Astrocyte (in vitro differentiated cells and primary cell): ENCODE data around the gene HBS1L. TPM values are rescaled to one million over a fixed set of nuclear protein-coding genes. Genes with fewer than 3 reads are reported as not detected.

Experiments used
- DNase-seq: peaks from one replicate; pipeline ENCODE4 v3.0.0-alpha.2; 2010; ENCODE audit warnings: low read depth
- FAIRE-seq: peaks from 2 replicates; lab custom pipeline; 2011; peaks lifted over from hg19 to GRCh38; lab: Jason Lieb, UNC
- H2AFZ ChIP-seq: 2 replicates; pipeline ENCODE4 v1.6.0; 2012; ENCODE audit warnings: low read depth, low read length, inconsistent platforms
- H3K27ac ChIP-seq: 2 replicates; pipeline ENCODE4 v1.5.1; 2011; ENCODE audit warnings: low read depth, low read length, inconsistent platforms
- H3K27me3 ChIP-seq: 2 replicates; pipeline ENCODE4 v1.6.0; 2011; ENCODE audit warnings: low read length, inconsistent platforms; ENCODE audit not compliant: insufficient read depth
- H3K36me3 ChIP-seq: 2 replicates; pipeline ENCODE4 v1.5.1; 2011; ENCODE audit warnings: low read length, inconsistent platforms; ENCODE audit not compliant: insufficient read depth
- H3K4me1 ChIP-seq: 2 replicates; pipeline ENCODE4 v1.5.1; 2011; ENCODE audit warnings: low read length, inconsistent platforms; ENCODE audit not compliant: insufficient read depth
- H3K4me2 ChIP-seq: 2 replicates; pipeline ENCODE4 v1.6.0; 2012; ENCODE audit warnings: low read length, inconsistent platforms
- H3K4me3 ChIP-seq: 2 replicates; pipeline ENCODE4 v1.5.1; 2011; ENCODE audit warnings: low read depth, mild to moderate bottlenecking, low read length, inconsistent platforms; ENCODE audit not compliant: insufficient read depth
- H3K79me2 ChIP-seq: 2 replicates; pipeline ENCODE4 v1.6.0; 2012; ENCODE audit warnings: mild to moderate bottlenecking, low read length, inconsistent platforms; ENCODE audit not compliant: insufficient read depth
- H3K9ac ChIP-seq: 2 replicates; pipeline ENCODE4 v1.6.0; 2012; ENCODE audit warnings: mild to moderate bottlenecking, low read length, inconsistent platforms
- H3K9me3 ChIP-seq: 2 replicates; pipeline ENCODE4 v1.5.1; 2012; ENCODE audit warnings: low read depth, mild to moderate bottlenecking, low read length, inconsistent platforms; ENCODE audit not compliant: insufficient read depth
- H4K20me1 ChIP-seq: 2 replicates; pipeline ENCODE4 v1.6.0; 2012; ENCODE audit warnings: low read length, inconsistent platforms; ENCODE audit not compliant: insufficient read depth
- H3K27ac Mint-ChIP-seq: one replicate; pipeline ENCODE4 v1.8.0; 2021; ENCODE audit warnings: mild to moderate bottlenecking, mixed read lengths; ENCODE audit not compliant: unreplicated experiment
- H3K27me3 Mint-ChIP-seq: one replicate; pipeline ENCODE4 v1.8.0; 2021; ENCODE audit warnings: low read depth, mixed read lengths; ENCODE audit not compliant: unreplicated experiment
- H3K36me3 Mint-ChIP-seq: one replicate; pipeline ENCODE4 v1.8.0; 2021; ENCODE audit warnings: low read depth, mixed read lengths; ENCODE audit not compliant: unreplicated experiment
- H3K4me1 Mint-ChIP-seq: one replicate; pipeline ENCODE4 v1.8.0; 2021; ENCODE audit warnings: low read depth, mixed read lengths; ENCODE audit not compliant: unreplicated experiment
- H3K4me3 Mint-ChIP-seq: one replicate; pipeline ENCODE4 v1.8.0; 2021; ENCODE audit warnings: mild to moderate bottlenecking, moderate library complexity, mixed read lengths; ENCODE audit not compliant: unreplicated experiment
- H3K9me3 Mint-ChIP-seq: one replicate; pipeline ENCODE4 v1.8.0; 2021; ENCODE audit warnings: mild to moderate bottlenecking, mixed read lengths; ENCODE audit not compliant: unreplicated experiment
- EZH2 ChIP-seq: IDR thresholded peaks from 2 replicates; pipeline ENCODE4 v1.6.1; 2012; ENCODE audit warnings: mild to moderate bottlenecking, low read length, inconsistent platforms; ENCODE audit not compliant: insufficient read depth
- total RNA-seq: library from RNA; stranded (reverse); gene quantifications from 2 replicates; pipeline ENCODE4 v1.2.1, GENCODE V29; 2021
- TF ChIP-seq, protein P1 (sequence below): IDR thresholded peaks from 2 replicates; pipeline ENCODE4 v1.5.1; 2011; ENCODE audit warnings: low read depth, mild to moderate bottlenecking, inconsistent platforms, low read length, moderate library complexity; ENCODE audit not compliant: insufficient read depth

The HBS1L gene
- total RNA-seq, 1 donor from 2014 or later, result 87.8 TPM

- H3K4me1 ChIP-seq, result no peaks in the 10 kb centered on the region
- H3K4me3 Mint-ChIP-seq, result no peak overlapping the region
- no peaks in the 10 kb centered on the region for H3K36me3 Mint-ChIP-seq
- TF ChIP-seq, protein P1, sequence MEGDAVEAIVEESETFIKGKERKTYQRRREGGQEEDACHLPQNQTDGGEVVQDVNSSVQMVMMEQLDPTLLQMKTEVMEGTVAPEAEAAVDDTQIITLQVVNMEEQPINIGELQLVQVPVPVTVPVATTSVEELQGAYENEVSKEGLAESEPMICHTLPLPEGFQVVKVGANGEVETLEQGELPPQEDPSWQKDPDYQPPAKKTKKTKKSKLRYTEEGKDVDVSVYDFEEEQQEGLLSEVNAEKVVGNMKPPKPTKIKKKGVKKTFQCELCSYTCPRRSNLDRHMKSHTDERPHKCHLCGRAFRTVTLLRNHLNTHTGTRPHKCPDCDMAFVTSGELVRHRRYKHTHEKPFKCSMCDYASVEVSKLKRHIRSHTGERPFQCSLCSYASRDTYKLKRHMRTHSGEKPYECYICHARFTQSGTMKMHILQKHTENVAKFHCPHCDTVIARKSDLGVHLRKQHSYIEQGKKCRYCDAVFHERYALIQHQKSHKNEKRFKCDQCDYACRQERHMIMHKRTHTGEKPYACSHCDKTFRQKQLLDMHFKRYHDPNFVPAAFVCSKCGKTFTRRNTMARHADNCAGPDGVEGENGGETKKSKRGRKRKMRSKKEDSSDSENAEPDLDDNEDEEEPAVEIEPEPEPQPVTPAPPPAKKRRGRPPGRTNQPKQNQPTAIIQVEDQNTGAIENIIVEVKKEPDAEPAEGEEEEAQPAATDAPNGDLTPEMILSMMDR, result no peak
- no peak for TF ChIP-seq EZH2
- H3K27me3 ChIP-seq, result no peaks in the 10 kb centered on the region
- H3K4me2 ChIP-seq, result no peak overlapping the region
- H3K27me3 Mint-ChIP-seq, result no peaks in the 10 kb centered on the region
- no peak overlapping the region for H3K9ac ChIP-seq
- H3K36me3 ChIP-seq, result no peaks in the 10 kb centered on the region
- DNase-seq, result no peak
- H3K27ac ChIP-seq, result no peak overlapping the region
- no peak overlapping the region for H2AFZ ChIP-seq
- no peaks in the 10 kb centered on the region for H3K4me1 Mint-ChIP-seq
- H4K20me1 ChIP-seq, result no peaks in the 10 kb centered on the region
- no peaks in the 10 kb centered on the region for H3K79me2 ChIP-seq
- peaks cover 2% of the 10 kb centered on the region for H3K9me3 Mint-ChIP-seq
- no peak overlapping the region for H3K27ac Mint-ChIP-seq
- no peak overlapping the region for H3K4me3 ChIP-seq
- no peaks in the 10 kb centered on the region for H3K9me3 ChIP-seq
- no peak for FAIRE-seq
Observed at GRCh38 chr6:135084916-135085269, 30.3 kb upstream of the HBS1L start.

DNA sequence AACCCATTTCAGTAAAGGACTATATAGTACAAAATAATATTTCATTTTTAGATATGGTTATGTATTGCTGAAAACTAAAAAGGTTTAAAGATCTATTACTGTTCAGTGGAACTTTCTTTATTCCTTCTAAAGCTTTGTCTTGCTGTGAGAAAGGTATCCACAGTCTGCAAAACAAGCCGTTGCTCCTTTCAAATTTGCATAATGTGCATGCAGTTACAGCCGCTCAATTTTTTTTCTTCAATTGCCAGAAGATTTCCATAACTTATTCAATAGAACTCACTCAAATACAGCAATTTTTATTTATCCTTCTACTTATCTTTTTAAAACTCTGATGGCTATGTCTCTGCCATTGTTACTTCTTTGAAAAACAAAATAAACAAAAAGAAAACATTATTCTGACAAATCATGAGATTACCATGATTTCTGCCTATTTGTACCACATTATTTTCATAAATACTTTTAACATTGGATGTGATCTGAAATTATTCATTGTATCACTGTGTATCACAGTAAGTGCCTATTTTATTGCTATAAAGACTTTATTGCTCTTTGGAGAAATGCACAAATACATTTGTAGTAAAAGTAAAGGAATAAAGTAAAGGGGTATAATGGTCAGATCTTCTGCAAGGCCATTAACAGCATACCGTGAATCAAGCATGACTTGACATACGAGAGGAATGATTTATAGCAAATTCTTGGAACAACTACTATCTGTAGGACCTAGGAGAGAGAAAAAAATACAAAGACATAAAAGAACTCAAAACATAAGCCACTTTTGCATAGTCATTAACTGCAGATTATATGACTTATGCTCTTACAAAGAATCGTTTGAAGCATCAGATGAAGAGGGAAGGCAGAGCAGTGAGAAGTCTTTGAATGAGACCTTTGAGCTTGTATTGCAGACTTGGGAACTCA, 29.6 kb upstream of the HBS1L start:
- FAIRE-seq (no peak), DNase-seq (no peak)
- Histone ChIP-seq H3K79me2 (no peaks in the 10 kb centered on the region), H4K20me1 (no peaks in the 10 kb centered on the region), H3K9me3 (no peaks in the 10 kb centered on the region), H3K27ac (no peak overlapping the region), H3K36me3 (no peaks in the 10 kb centered on the region), H3K9ac (no peak overlapping the region), H3K27me3 (no peaks in the 10 kb centered on the region), H3K4me3 (no peak overlapping the region), H3K4me1 (no peaks in the 10 kb centered on the region), H2AFZ (no peak overlapping the region), H3K4me2 (no peak overlapping the region)
- Mint-ChIP-seq H3K27me3 (no peaks in the 10 kb centered on the region), H3K4me3 (no peak overlapping the region), H3K36me3 (no peaks in the 10 kb centered on the region), H3K9me3 (peaks cover 2% of the 10 kb centered on the region), H3K4me1 (no peaks in the 10 kb centered on the region), H3K27ac (no peak overlapping the region)
- TF ChIP-seq EZH2, result no peak
- TF ChIP-seq, protein P1, result no peak

GRCh38 chr6:135081966-135082365, 27.3 kb upstream of the HBS1L start:
- TF ChIP-seq, protein P1, result no peak
- no peak for TF ChIP-seq EZH2
- Mint-ChIP-seq H3K27ac (no peak overlapping the region), H3K4me1 (no peaks in the 10 kb centered on the region), H3K9me3 (peaks cover 2% of the 10 kb centered on the region), H3K36me3 (no peaks in the 10 kb centered on the region), H3K27me3 (no peaks in the 10 kb centered on the region), H3K4me3 (no peak overlapping the region)
- DNase-seq (no peak), FAIRE-seq (no peak)
- no peak overlapping the region for H3K27ac ChIP-seq
- peaks cover 4% of the 10 kb centered on the region for H3K27me3 ChIP-seq
- no peak overlapping the region for H3K9ac ChIP-seq
- H3K79me2 ChIP-seq, result no peaks in the 10 kb centered on the region
- no peaks in the 10 kb centered on the region for H3K9me3 ChIP-seq
- no peak overlapping the region for H2AFZ ChIP-seq
- no peak overlapping the region for H3K4me3 ChIP-seq
- H3K36me3 ChIP-seq, result no peaks in the 10 kb centered on the region
- H3K4me2 ChIP-seq, result no peak overlapping the region
- no peaks in the 10 kb centered on the region for H4K20me1 ChIP-seq
- no peaks in the 10 kb centered on the region for H3K4me1 ChIP-seq
